ENCODE results near the gene MYO1F.

Gene MYO1F

GRCh38 chr19:8501981-8502380, 75.3 kb downstream of the MYO1F start:
- TF ChIP-seq CTCF (IDR thresholded peaks at IDR 0.05; ENCODE audit: borderline replicate concordance, control extremely low read depth, extremely low read depth, insufficient read depth, missing control alignments), result no peak
- DNase-seq (ENCODE audit: low spot score), result no peak
- in situ Hi-C loops (cut with MboI; ENCODE audit: low sequenced_read_pairs, unreplicated experiment), result no loop called here

- no peak for DNase-seq (ENCODE audit: low spot score)
- in situ Hi-C loops (cut with MboI; ENCODE audit: low sequenced_read_pairs, unreplicated experiment), result no loop called here
- no peak for TF ChIP-seq CTCF (IDR thresholded peaks at IDR 0.05; ENCODE audit: borderline replicate concordance, control extremely low read depth, extremely low read depth, insufficient read depth, missing control alignments)
These were observed 75.7 kb downstream of the MYO1F start for GRCh38 chr19:8501516-8501915.

- TF ChIP-seq CTCF (IDR thresholded peaks at IDR 0.05; ENCODE audit: borderline replicate concordance, control extremely low read depth, extremely low read depth, insufficient read depth, missing control alignments), result no peak
- DNase-seq (ENCODE audit: low spot score), result no peak
- in situ Hi-C loops (cut with MboI; ENCODE audit: low sequenced_read_pairs, unreplicated experiment), result no loop called here
These were observed 77.1 kb downstream of the MYO1F start for GRCh38 chr19:8500158-8500557.

GRCh38 chr19:8499048-8499833, 78.0 kb downstream of the MYO1F start:
- in situ Hi-C loops (cut with MboI; ENCODE audit: low sequenced_read_pairs, unreplicated experiment), result no loop called here
- no peak for TF ChIP-seq CTCF (IDR thresholded peaks at IDR 0.05; ENCODE audit: borderline replicate concordance, control extremely low read depth, extremely low read depth, insufficient read depth, missing control alignments)
- DNase-seq (ENCODE audit: low spot score), result no peak

- no peak for DNase-seq (ENCODE audit: low spot score)
- TF ChIP-seq CTCF (IDR thresholded peaks at IDR 0.05; ENCODE audit: borderline replicate concordance, control extremely low read depth, extremely low read depth, insufficient read depth, missing control alignments), result no peak
- in situ Hi-C loops (cut with MboI; ENCODE audit: low sequenced_read_pairs, unreplicated experiment), result no loop called here
These were observed 78.9 kb downstream of the MYO1F start for GRCh38 chr19:8498295-8498694.

GRCh38 chr19:8494158-8494557, 83.1 kb downstream of the MYO1F start:
- TF ChIP-seq CTCF (IDR thresholded peaks at IDR 0.05; ENCODE audit: borderline replicate concordance, control extremely low read depth, extremely low read depth, insufficient read depth, missing control alignments), result no peak
- DNase-seq (ENCODE audit: low spot score), result no peak
- in situ Hi-C loops (cut with MboI; ENCODE audit: low sequenced_read_pairs, unreplicated experiment), result no loop called here
